ENCODE data around the gene MRPL14. TPM values are rescaled to one million over a fixed set of nuclear protein-coding genes. Genes with fewer than 3 reads are reported as not detected.

The MRPL14 gene
- total RNA-seq, result 32.7 and 45.2 TPM in 2 replicates

DNA sequence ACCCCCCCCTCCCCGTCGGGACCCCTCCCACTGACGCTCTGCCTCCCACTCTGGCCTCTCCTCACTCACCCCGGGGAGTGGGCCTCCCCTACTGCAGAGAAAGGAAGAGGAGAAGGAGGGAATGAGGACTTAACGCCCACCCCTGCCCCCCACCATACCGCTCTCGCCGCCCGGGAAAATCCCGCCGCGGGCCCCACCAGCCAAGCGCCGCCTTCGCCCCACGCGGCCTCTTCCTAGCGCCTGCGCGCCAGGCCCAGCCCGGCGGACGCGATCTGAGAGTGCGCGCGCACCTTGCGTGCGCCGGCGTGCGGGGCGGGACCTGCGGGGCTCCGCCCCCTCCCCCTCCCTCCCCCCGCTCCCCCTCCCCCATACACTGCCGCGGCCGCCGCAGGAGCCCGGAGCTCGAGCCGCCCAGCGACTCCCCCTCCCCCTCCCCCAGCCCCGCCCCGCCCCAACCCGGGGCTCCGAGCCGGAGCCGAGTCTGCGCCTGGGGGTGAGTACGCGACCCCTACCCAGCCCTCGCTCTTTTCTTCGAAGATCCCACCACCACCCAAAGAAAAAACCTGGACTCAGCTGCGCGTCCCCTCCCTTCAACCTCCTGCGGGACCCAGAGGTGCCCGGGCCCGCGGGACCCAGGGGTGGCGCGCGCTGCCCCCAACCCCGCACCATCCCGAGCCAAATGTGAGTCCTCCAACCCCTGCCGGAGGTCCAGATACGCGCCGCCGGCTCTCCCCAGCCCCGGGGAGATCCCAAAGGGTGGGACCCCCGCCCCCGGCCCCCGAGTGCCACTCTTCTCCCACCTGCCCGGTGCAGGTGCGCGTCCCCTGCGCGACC lies at the start of gene MRPL14, which contains the start of gene TMEM63B:
Gene MRPL14 (minus strand): TSS at position 267 of the 834 bp plus-strand sequence. CDS start 10,841 bp downstream, outside the sequence.
Gene TMEM63B (plus strand): TSS at position 369 of the 834 bp plus-strand sequence. CDS start 7,031 bp downstream, outside the sequence.

DNA sequence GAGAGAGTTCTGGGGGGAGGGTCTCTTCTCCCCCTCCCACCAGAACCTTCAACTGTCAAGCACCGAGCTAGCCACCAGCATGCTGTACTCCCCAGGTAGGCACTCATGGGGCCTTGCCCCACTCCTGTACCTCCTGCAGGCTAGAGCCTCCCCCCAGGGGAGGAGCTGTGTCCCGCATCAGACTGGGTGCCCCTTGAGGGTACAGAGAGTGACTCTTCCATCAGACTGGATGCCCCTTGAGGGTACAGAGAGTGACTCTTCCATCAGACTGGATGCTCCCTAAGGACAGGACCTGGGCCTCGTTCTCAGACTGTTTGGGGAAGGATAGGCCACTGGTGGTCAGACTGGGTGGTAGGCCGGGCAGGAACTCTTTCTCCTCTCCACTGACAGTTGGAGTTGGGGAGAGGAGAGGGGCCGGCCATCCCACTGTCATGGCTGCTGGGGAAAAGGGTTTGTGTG lies 31.5 kb upstream of the MRPL14 start, which contains the start of gene CAPN11:
Gene CAPN11 (plus strand): TSS at position 51 of the 459 bp plus-strand sequence. CDS start 29 bp downstream, at position 80.

Other genes starting within 250 kb of the MRPL14 start
- 19.9 and 23.5 TPM in 2 replicates for gene TMEM63B, start 102 bp upstream of the MRPL14 start, total RNA-seq
- gene CAPN11, start 31.4 kb upstream of the MRPL14 start, total RNA-seq, result 1.6 and 3.5 TPM in 2 replicates
- gene MYMX, start 89.5 kb upstream of the MRPL14 start, total RNA-seq, result 1.1 TPM in 1 of 2 replicates, not detected in the other
- 119 and 132 TPM in 2 replicates for gene SLC29A1, start 96.1 kb upstream of the MRPL14 start, total RNA-seq
- gene HSP90AB1, start 119.6 kb upstream of the MRPL14 start, total RNA-seq, result 1,800 and 1,992 TPM in 2 replicates
- gene SLC35B2, start 130.1 kb upstream of the MRPL14 start, total RNA-seq, result 39.6 and 44.9 TPM in 2 replicates
- gene NFKBIE, start 138.1 kb upstream of the MRPL14 start, total RNA-seq, result 27.0 and 29.8 TPM in 2 replicates
- 0.13 and 0.14 TPM in 2 replicates for gene TMEM151B, start 143.0 kb upstream of the MRPL14 start, total RNA-seq
- gene AARS2, start 185.9 kb upstream of the MRPL14 start, total RNA-seq, result 15.0 and 19.0 TPM in 2 replicates
- gene SPATS1, start 215.2 kb upstream of the MRPL14 start, total RNA-seq, result not detected in 2 replicates

All from thoracic aorta endothelial cell (primary cell).